GM19372 (cell line): ENCODE data around the gene IKZF1.
A peak's percentile ranks its signal among the peaks of the same experiment; 100 is the strongest.

ENCODE experiments used
- ATAC-seq: cut with Tn5 transposase; IDR thresholded peaks from one replicate; pipeline ENCODE4 v1.9.1; 2021; ENCODE audit warnings: mild to moderate bottlenecking, low read depth, moderate library complexity; ENCODE audit not compliant: unreplicated experiment

IKZF1 gene

GRCh38 chr7:50304129-50304910, at the start of gene IKZF1:
IKZF1 (plus strand) TSS chr7:50304716; CDS start chr7:50319062, 14,346 bp downstream.
- peak; percentile 38 for ATAC-seq

- no peak for ATAC-seq
These were observed 42.9 kb upstream of the IKZF1 start for GRCh38 chr7:50261593-50261992.

- ATAC-seq, result peak; percentile 12
These were observed 42.1 kb upstream of the IKZF1 start for GRCh38 chr7:50262446-50262845.

GRCh38 chr7:50262916-50263690, 41.4 kb upstream of the IKZF1 start:
- ATAC-seq, result peak; percentile 56

GRCh38 chr7:50264908-50265307, 39.6 kb upstream of the IKZF1 start:
- no peak for ATAC-seq

- ATAC-seq, result no peak
These were observed 38.4 kb upstream of the IKZF1 start for GRCh38 chr7:50265968-50266634.

GRCh38 chr7:50266635-50267386, 37.7 kb upstream of the IKZF1 start:
- peak; percentile 39 for ATAC-seq

- no peak for ATAC-seq
These were observed 36.9 kb upstream of the IKZF1 start for GRCh38 chr7:50267525-50268041.

- no peak for ATAC-seq
These were observed 36.3 kb upstream of the IKZF1 start for GRCh38 chr7:50268223-50268622.

GRCh38 chr7:50268990-50269389, 35.5 kb upstream of the IKZF1 start:
- ATAC-seq, result no peak

- ATAC-seq, result no peak
These were observed 33.9 kb upstream of the IKZF1 start for GRCh38 chr7:50270531-50271018.

- no peak for ATAC-seq
These were observed 31.7 kb upstream of the IKZF1 start for GRCh38 chr7:50272808-50273207.

GRCh38 chr7:50273301-50273700, 31.2 kb upstream of the IKZF1 start:
- no peak for ATAC-seq

GRCh38 chr7:50273870-50274269, 30.6 kb upstream of the IKZF1 start:
- ATAC-seq, result no peak

- no peak for ATAC-seq
These were observed 30.2 kb upstream of the IKZF1 start for GRCh38 chr7:50274361-50274760.

GRCh38 chr7:50275430-50275829, 29.1 kb upstream of the IKZF1 start:
- no peak for ATAC-seq

GRCh38 chr7:50276483-50276882, 28.0 kb upstream of the IKZF1 start:
- ATAC-seq, result no peak

GRCh38 chr7:50278120-50278519, 26.4 kb upstream of the IKZF1 start:
- no peak for ATAC-seq

- peak; percentile 87 for ATAC-seq
These were observed 22.7 kb upstream of the IKZF1 start for GRCh38 chr7:50281680-50282445.
